ENCODE data around the gene ITIH6. TPM values are rescaled to one million over a fixed set of nuclear protein-coding genes. Genes with fewer than 3 reads are reported as not detected.

Gene ITIH6
- total RNA-seq, 2 experiments from 2014 or later, result not detected

DNA sequence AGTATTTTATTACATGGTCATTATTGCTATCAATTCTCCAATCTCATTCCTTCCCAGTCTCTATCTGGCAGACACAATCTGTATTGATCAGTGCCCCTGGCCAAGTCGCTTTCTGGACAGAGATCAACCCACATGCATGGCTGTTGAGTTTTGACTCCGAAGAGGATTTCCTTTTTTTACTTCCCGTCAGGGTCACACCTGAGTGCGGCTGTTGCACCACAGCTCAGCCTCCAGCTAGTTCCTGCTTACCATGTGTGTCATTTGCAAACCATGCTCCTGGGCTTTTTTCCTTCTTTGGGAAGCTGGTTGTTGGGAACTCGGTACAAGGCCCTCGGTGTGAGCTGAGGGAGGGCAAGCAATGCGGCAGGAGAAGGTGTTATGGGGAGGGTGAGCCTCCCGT is 21.1 kb upstream of the ITIH6 start:
- TF ChIP-seq, protein P1, sequence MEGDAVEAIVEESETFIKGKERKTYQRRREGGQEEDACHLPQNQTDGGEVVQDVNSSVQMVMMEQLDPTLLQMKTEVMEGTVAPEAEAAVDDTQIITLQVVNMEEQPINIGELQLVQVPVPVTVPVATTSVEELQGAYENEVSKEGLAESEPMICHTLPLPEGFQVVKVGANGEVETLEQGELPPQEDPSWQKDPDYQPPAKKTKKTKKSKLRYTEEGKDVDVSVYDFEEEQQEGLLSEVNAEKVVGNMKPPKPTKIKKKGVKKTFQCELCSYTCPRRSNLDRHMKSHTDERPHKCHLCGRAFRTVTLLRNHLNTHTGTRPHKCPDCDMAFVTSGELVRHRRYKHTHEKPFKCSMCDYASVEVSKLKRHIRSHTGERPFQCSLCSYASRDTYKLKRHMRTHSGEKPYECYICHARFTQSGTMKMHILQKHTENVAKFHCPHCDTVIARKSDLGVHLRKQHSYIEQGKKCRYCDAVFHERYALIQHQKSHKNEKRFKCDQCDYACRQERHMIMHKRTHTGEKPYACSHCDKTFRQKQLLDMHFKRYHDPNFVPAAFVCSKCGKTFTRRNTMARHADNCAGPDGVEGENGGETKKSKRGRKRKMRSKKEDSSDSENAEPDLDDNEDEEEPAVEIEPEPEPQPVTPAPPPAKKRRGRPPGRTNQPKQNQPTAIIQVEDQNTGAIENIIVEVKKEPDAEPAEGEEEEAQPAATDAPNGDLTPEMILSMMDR (conservative IDR thresholded peaks at IDR 0.05; ENCODE audit: low read length), result no peak
- no peak for TF ChIP-seq EZH2phosphoT487 (IDR thresholded peaks at IDR 0.05; ENCODE audit: borderline replicate concordance, low read depth, low read length)
- no peak overlapping the region for H3K27ac ChIP-seq (ENCODE audit: low read depth, low read length, poor library complexity, severe bottlenecking)
- no peak overlapping the region for H3K4me3 ChIP-seq (ENCODE audit: low read depth, low read length, poor library complexity, severe bottlenecking)
- H3K4me2 ChIP-seq (ENCODE audit: low read length), result no peak overlapping the region
- no peaks in the 10 kb centered on the region for H3K9me2 ChIP-seq (ENCODE audit: insufficient read depth, low read length)
- intact Hi-C loops (cut with micrococcal nuclease; ENCODE audit: unreplicated experiment), result no loop called here
- peak; percentile 8 for DNase-seq (ENCODE audit: low spot score)
- H3K36me3 ChIP-seq (ENCODE audit: insufficient read depth, low read length), result no peaks in the 10 kb centered on the region
- no peak overlapping the region for H2AFZ ChIP-seq (ENCODE audit: low read length)
- H3K79me2 ChIP-seq (ENCODE audit: insufficient read depth, low read depth, low read length), result no peaks in the 10 kb centered on the region
- BruUV-seq (replicated peaks), result no TSS peak
- H3K4me1 ChIP-seq (ENCODE audit: insufficient read depth, low read length, poor library complexity, severe bottlenecking), result peaks cover 5% of the 10 kb centered on the region
- H4K20me1 ChIP-seq (ENCODE audit: insufficient read depth, low read length), result no peaks in the 10 kb centered on the region
- no peaks in the 10 kb centered on the region for H3K9me3 ChIP-seq (ENCODE audit: low read length)
- ChIA-PET CTCF (ENCODE audit: unreplicated experiment) (no interaction called here), POLR2A (no interaction called here)

- Histone ChIP-seq H3K4me2 (ENCODE audit: low read length) (no peak overlapping the region), H3K27ac (ENCODE audit: low read depth, low read length, poor library complexity, severe bottlenecking) (no peak overlapping the region), H3K4me3 (ENCODE audit: low read depth, low read length, poor library complexity, severe bottlenecking) (no peak overlapping the region), H4K20me1 (ENCODE audit: insufficient read depth, low read length) (no peaks in the 10 kb centered on the region), H3K9me3 (ENCODE audit: low read length) (no peaks in the 10 kb centered on the region), H3K4me1 (ENCODE audit: insufficient read depth, low read length, poor library complexity, severe bottlenecking) (peaks cover 5% of the 10 kb centered on the region), H3K9me2 (ENCODE audit: insufficient read depth, low read length) (no peaks in the 10 kb centered on the region), H3K36me3 (ENCODE audit: insufficient read depth, low read length) (no peaks in the 10 kb centered on the region), H3K79me2 (ENCODE audit: insufficient read depth, low read depth, low read length) (no peaks in the 10 kb centered on the region), H2AFZ (ENCODE audit: low read length) (no peak overlapping the region)
- intact Hi-C loops (cut with micrococcal nuclease; ENCODE audit: unreplicated experiment), result no loop called here
- ChIA-PET CTCF (ENCODE audit: unreplicated experiment) (no interaction called here), POLR2A (no interaction called here)
- no TSS peak for BruUV-seq (replicated peaks)
- TF ChIP-seq, protein P1 (conservative IDR thresholded peaks at IDR 0.05; ENCODE audit: low read length), result no peak
- TF ChIP-seq EZH2phosphoT487 (IDR thresholded peaks at IDR 0.05; ENCODE audit: borderline replicate concordance, low read depth, low read length), result no peak
- DNase-seq (ENCODE audit: low spot score), result no peak
Measured at GRCh38 chrX:54818221-54818620, 20.2 kb upstream of the ITIH6 start.

- H4K20me1 ChIP-seq (ENCODE audit: insufficient read depth, low read length), result no peaks in the 10 kb centered on the region
- CTCF ChIA-PET (ENCODE audit: unreplicated experiment), result no interaction called here
- BruUV-seq (replicated peaks), result no TSS peak
- POLR2A ChIA-PET, result interaction anchor here (1.2 kb wide), 1 partner anchor 177 kb away, joined by 3 read pairs; no protein-coding TSS in a partner anchor
- H3K79me2 ChIP-seq (ENCODE audit: insufficient read depth, low read depth, low read length), result no peaks in the 10 kb centered on the region
- no peaks in the 10 kb centered on the region for H3K36me3 ChIP-seq (ENCODE audit: insufficient read depth, low read length)
- H3K4me2 ChIP-seq (ENCODE audit: low read length), result no peak overlapping the region
- DNase-seq (ENCODE audit: low spot score), result no peak
- intact Hi-C loops (cut with micrococcal nuclease; ENCODE audit: unreplicated experiment), result no loop called here
- TF ChIP-seq EZH2phosphoT487 (IDR thresholded peaks at IDR 0.05; ENCODE audit: borderline replicate concordance, low read depth, low read length), result no peak
- TF ChIP-seq, protein P1 (conservative IDR thresholded peaks at IDR 0.05; ENCODE audit: low read length), result no peak
- H3K4me3 ChIP-seq (ENCODE audit: low read depth, low read length, poor library complexity, severe bottlenecking), result no peak overlapping the region
- H3K9me2 ChIP-seq (ENCODE audit: insufficient read depth, low read length), result no peaks in the 10 kb centered on the region
- H3K9me3 ChIP-seq (ENCODE audit: low read length), result no peaks in the 10 kb centered on the region
- no peak overlapping the region for H3K27ac ChIP-seq (ENCODE audit: low read depth, low read length, poor library complexity, severe bottlenecking)
- H2AFZ ChIP-seq (ENCODE audit: low read length), result no peak overlapping the region
- peaks cover 5% of the 10 kb centered on the region for H3K4me1 ChIP-seq (ENCODE audit: insufficient read depth, low read length, poor library complexity, severe bottlenecking)
Measured at GRCh38 chrX:54817220-54817820, 19.3 kb upstream of the ITIH6 start.

Data from OCI-LY7 (cell line).